DND-41 (cell line): ENCODE measurements around the gene PPP1R12C.

ENCODE experiments used
- EZH2 ChIP-seq: IDR thresholded peaks from 3 replicates; pipeline ENCODE4 v1.6.1; 2012; ENCODE audit warnings: borderline replicate concordance, low read depth, mild to moderate bottlenecking, moderate library complexity, low read length, inconsistent platforms; ENCODE audit not compliant: severe bottlenecking
- TF ChIP-seq, protein P1 (sequence below): IDR thresholded peaks from 2 replicates; pipeline ENCODE4 v1.5.1; 2012; ENCODE audit warnings: borderline replicate concordance, low read length, moderate library complexity, mild to moderate bottlenecking; ENCODE audit not compliant: poor library complexity, severe bottlenecking; ENCODE audit errors: extremely low read depth

DNA sequence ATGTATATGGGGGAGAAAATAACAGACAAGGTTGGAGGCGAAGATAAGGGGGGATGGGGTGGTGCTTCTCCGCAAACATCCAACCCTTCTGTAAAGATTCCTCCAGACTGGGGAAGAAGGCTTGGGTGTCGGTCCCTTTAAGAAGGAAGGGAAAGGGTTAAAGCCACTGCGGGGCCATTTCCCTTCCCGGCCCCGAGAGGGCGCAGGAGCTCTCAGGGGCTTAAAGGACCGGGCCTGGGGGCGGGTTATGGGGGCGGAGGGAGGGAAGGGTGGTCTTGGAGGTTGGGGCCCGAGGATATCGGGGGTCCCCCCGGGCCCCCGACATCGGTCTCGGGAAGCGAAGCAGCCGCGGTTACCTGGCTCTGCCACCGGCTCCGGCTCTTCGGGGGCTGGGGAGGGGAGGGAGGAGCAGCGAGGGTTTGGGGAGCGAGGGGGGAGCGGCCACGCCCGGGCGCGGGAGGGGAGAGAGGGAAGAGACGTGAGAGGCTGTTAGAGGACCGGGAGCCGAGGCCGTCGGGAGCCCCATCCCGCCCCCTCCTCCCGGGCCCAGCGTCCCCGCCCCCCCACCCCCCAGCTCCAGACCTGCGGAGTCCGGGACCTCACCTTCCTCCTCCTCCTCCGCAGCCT, 28.8 kb upstream of the PPP1R12C start:
- TF ChIP-seq, protein P1, sequence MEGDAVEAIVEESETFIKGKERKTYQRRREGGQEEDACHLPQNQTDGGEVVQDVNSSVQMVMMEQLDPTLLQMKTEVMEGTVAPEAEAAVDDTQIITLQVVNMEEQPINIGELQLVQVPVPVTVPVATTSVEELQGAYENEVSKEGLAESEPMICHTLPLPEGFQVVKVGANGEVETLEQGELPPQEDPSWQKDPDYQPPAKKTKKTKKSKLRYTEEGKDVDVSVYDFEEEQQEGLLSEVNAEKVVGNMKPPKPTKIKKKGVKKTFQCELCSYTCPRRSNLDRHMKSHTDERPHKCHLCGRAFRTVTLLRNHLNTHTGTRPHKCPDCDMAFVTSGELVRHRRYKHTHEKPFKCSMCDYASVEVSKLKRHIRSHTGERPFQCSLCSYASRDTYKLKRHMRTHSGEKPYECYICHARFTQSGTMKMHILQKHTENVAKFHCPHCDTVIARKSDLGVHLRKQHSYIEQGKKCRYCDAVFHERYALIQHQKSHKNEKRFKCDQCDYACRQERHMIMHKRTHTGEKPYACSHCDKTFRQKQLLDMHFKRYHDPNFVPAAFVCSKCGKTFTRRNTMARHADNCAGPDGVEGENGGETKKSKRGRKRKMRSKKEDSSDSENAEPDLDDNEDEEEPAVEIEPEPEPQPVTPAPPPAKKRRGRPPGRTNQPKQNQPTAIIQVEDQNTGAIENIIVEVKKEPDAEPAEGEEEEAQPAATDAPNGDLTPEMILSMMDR: peak; percentile 65
- no peak for TF ChIP-seq EZH2
